CD14-positive monocyte (primary cell): ENCODE data around the gene TEKT1. TPM values are rescaled to one million over a fixed set of nuclear protein-coding genes. Genes with fewer than 3 reads are reported as not detected.

Experiments
- DNase-seq, 3 donors: peaks; one replicate each; pipeline ENCODE4 v3.0.0-alpha.2; 2011 to 2022
- H2AFZ ChIP-seq: 2 replicates; pipeline ENCODE4 v1.6.0; 2012; ENCODE audit warnings: mild to moderate bottlenecking, low read depth, low read length, inconsistent platforms; ENCODE audit not compliant: insufficient read depth, poor library complexity, severe bottlenecking
- H3K27ac ChIP-seq, 2 donors: 1 replicate in 1 of 2; 2 replicates in 1 of 2; pipeline ENCODE4 v1.5.1; 2012 to 2013; ENCODE audit warnings: low read length in 2 of 2, control low read depth in 1 of 2, inconsistent platforms in 1 of 2, low read depth in 1 of 2, mild to moderate bottlenecking in 1 of 2
- H3K27me3 ChIP-seq, 2 donors: one replicate each; pipeline versions ENCODE4 v1.6.0 to v1.6.1; 2011 to 2013; ENCODE audit warnings: low read length in 2 of 2; ENCODE audit not compliant: control insufficient read depth in 2 of 2, insufficient read depth in 2 of 2
- H3K36me3 ChIP-seq, 2 donors: replicated peaks in 1 of 2; 1 replicate in 1 of 2; 2 replicates in 1 of 2; pipeline versions ENCODE4 v1.5.1 to v1.6.1; 2012 to 2013; ENCODE audit warnings: low read length in 2 of 2, control low read depth in 1 of 2, inconsistent platforms in 1 of 2, mild to moderate bottlenecking in 1 of 2; ENCODE audit not compliant: insufficient read depth in 2 of 2, control insufficient read depth in 1 of 2
- H3K4me1 ChIP-seq, 2 donors: 1 replicate in 1 of 2; 2 replicates in 1 of 2; pipeline versions ENCODE4 v1.5.1 to v1.6.1; 2012 to 2013; ENCODE audit warnings: low read length in 2 of 2, control low read depth in 1 of 2, inconsistent platforms in 1 of 2, mild to moderate bottlenecking in 1 of 2, moderate library complexity in 1 of 2; ENCODE audit not compliant: insufficient read depth in 2 of 2, control insufficient read depth in 1 of 2
- H3K4me2 ChIP-seq: replicated peaks from 2 replicates; pipeline ENCODE3; 2012; ENCODE audit warnings: low read length, moderate library complexity, mild to moderate bottlenecking; ENCODE audit not compliant: poor library complexity, severe bottlenecking; ENCODE audit errors: extremely low read depth
- H3K4me3 ChIP-seq, 3 experiments: fragments of 200-600 bp in 1 of 3; sonication (generic) in 1 of 3; replicated peaks in 1 of 3; 1 replicate in 2 of 3; 2 replicates in 1 of 3; pipeline ENCODE4 v1.5.1; 2011 to 2013; ENCODE audit warnings: low read length in 3 of 3, mild to moderate bottlenecking in 3 of 3, control low read depth in 2 of 3, low read depth in 2 of 3, inconsistent platforms in 1 of 3, moderate library complexity in 1 of 3
- H3K79me2 ChIP-seq: 2 replicates; pipeline ENCODE4 v1.6.0; 2012; ENCODE audit warnings: mild to moderate bottlenecking, control low read depth, inconsistent platforms, low read length, moderate library complexity; ENCODE audit not compliant: insufficient read depth
- H3K9ac ChIP-seq: 2 replicates; pipeline ENCODE4 v1.6.0; 2017; ENCODE audit warnings: low read length, mild to moderate bottlenecking; ENCODE audit not compliant: insufficient read depth, poor library complexity, severe bottlenecking
- H3K9me3 ChIP-seq, 2 donors: replicated peaks in 1 of 2; 1 replicate in 1 of 2; 2 replicates in 1 of 2; pipeline versions ENCODE4 v1.5.1 to v1.6.1; 2012 to 2013; ENCODE audit warnings: low read length in 2 of 2, control low read depth in 1 of 2; ENCODE audit not compliant: control insufficient read depth in 1 of 2, insufficient read depth in 1 of 2
- H4K20me1 ChIP-seq: 2 replicates; pipeline ENCODE4 v1.6.0; 2012; ENCODE audit warnings: mild to moderate bottlenecking, low read length, control low read depth, moderate library complexity; ENCODE audit not compliant: insufficient read depth
- H3K27ac Mint-ChIP-seq, 7 donors: one replicate each; pipeline ENCODE4 v1.8.0; 2020; ENCODE audit warnings: mild to moderate bottlenecking in 7 of 7, mixed read lengths in 7 of 7, moderate library complexity in 6 of 7, inconsistent platforms in 2 of 7
- H3K27me3 Mint-ChIP-seq, 3 donors: one replicate each; pipeline ENCODE4 v1.8.0; 2021 to 2022; ENCODE audit warnings: low read depth in 3 of 3, mild to moderate bottlenecking in 3 of 3, mixed read lengths in 3 of 3, moderate library complexity in 3 of 3, inconsistent platforms in 1 of 3
- H3K36me3 Mint-ChIP-seq, 2 donors: one replicate each; pipeline ENCODE4 v1.8.0; 2020; ENCODE audit warnings: mixed read lengths in 2 of 2, inconsistent platforms in 1 of 2, mild to moderate bottlenecking in 1 of 2
- H3K4me1 Mint-ChIP-seq: one replicate; pipeline ENCODE4 v1.8.0; 2020; ENCODE audit warnings: mild to moderate bottlenecking, mixed read lengths
- H3K4me3 Mint-ChIP-seq, 2 donors: one replicate each; pipeline ENCODE4 v1.8.0; 2020; ENCODE audit warnings: mild to moderate bottlenecking in 2 of 2, mixed read lengths in 2 of 2, moderate library complexity in 1 of 2
- H3K9me3 Mint-ChIP-seq, 7 donors: one replicate each; pipeline ENCODE4 v1.8.0; 2020 to 2022; ENCODE audit warnings: mixed read lengths in 7 of 7, mild to moderate bottlenecking in 6 of 7, moderate library complexity in 6 of 7, inconsistent platforms in 2 of 7
- CTCF ChIP-seq: fragments of 200-600 bp; IDR thresholded peaks from one replicate; pipeline ENCODE4 v1.8.0; 2022; ENCODE audit warnings: antibody characterized with exemption, mild to moderate bottlenecking
- WGBS: methylation state at CpG from one replicate; pipeline ENCODE4 v1.1.5; 2013; ENCODE audit warnings: missing lambda C conversion rate; ENCODE audit not compliant: insufficient coverage; 5-methylcytosine and 5-hydroxymethylcytosine counted together
- intact Hi-C, 2 donors: fragments of 100-400 bp; cut with micrococcal nuclease; formaldehyde crosslinking; loops; one replicate each; pipeline versions ENCODE4 v1.15.0 to v1.15.1; 2023
- polyA plus RNA-seq, 3 donors: library from polyadenylated mRNA; depleted of rRNA in 1 of 3; unstranded in 2 of 3; stranded (reverse) in 1 of 3; fragments of 300-500 nt in 2 of 3; fragments of >200 nt in 1 of 3; fragmentation: Illumina TruSeq in 2 of 3; gene quantifications; 1 replicate in 2 of 3; 2 replicates in 1 of 3; pipeline ENCODE4 v1.2.3, GENCODE V29; 2012 to 2021

TEKT1 gene
- polyA plus RNA-seq, 3 donors = not detected

- H3K4me1 ChIP-seq = no peaks in the 10 kb centered on the region
- intact Hi-C loops = no loop called here
- 100% methylated on average over 7 of the region's 8 CpGs for WGBS
- peaks cover 10% of the 10 kb centered on the region for H4K20me1 ChIP-seq
- no peak overlapping the region for H3K4me2 ChIP-seq
- Mint-ChIP-seq H3K4me3 (no peak overlapping the region), H3K36me3 (peaks cover 1 to 3% of the 10 kb centered on the region in 2 donors), H3K9me3 (peaks cover 7 to 28% (median 14%) of the 10 kb centered on the region in 7 donors), H3K27me3 (peaks cover 40 to 69% (median 57%) of the 10 kb centered on the region in 3 donors), H3K4me1 (peaks cover 9% of the 10 kb centered on the region), H3K27ac (no peak overlapping the region)
- H2AFZ ChIP-seq = no peak overlapping the region
- H3K4me3 ChIP-seq = no peak overlapping the region
- no peak for TF ChIP-seq CTCF
- H3K27ac ChIP-seq = no peak overlapping the region
- H3K27me3 ChIP-seq = peaks cover 28 to 35% of the 10 kb centered on the region in 2 donors
- no peaks in the 10 kb centered on the region for H3K79me2 ChIP-seq
- no peak for DNase-seq
- no peak overlapping the region for H3K9ac ChIP-seq
- H3K9me3 ChIP-seq = peaks cover 14 to 17% of the 10 kb centered on the region in 2 donors
- peaks cover 0 to under 1% of the 10 kb centered on the region in 2 donors for H3K36me3 ChIP-seq
Observed at GRCh38 chr17:6780001-6780400, 51.5 kb downstream of the TEKT1 start.

GRCh38 chr17:6779411-6779810 lies 52.1 kb downstream of the TEKT1 start:
- peaks cover 29 to 39% of the 10 kb centered on the region in 2 donors for H3K27me3 ChIP-seq
- Mint-ChIP-seq H3K4me1 (peaks cover 10% of the 10 kb centered on the region), H3K36me3 (peaks cover 7% of the 10 kb centered on the region in 2 donors), H3K9me3 (peaks cover 13 to 33% (median 20%) of the 10 kb centered on the region in 7 donors), H3K27ac (peak overlapping the region in 1 of 7 donors; percentile 4), H3K27me3 (peaks cover 44 to 72% (median 60%) of the 10 kb centered on the region in 3 donors), H3K4me3 (no peak overlapping the region)
- no peak for DNase-seq
- no peaks in the 10 kb centered on the region for H3K4me1 ChIP-seq
- H3K9ac ChIP-seq = no peak overlapping the region
- WGBS = 81% methylated on average over 2 of the region's 2 CpGs
- H4K20me1 ChIP-seq = peaks cover 10% of the 10 kb centered on the region
- H3K9me3 ChIP-seq = peaks cover 19 to 23% of the 10 kb centered on the region in 2 donors
- no peak overlapping the region for H3K4me3 ChIP-seq
- intact Hi-C loops = no loop called here
- H2AFZ ChIP-seq = no peak overlapping the region
- no peaks in the 10 kb centered on the region for H3K79me2 ChIP-seq
- TF ChIP-seq CTCF = no peak
- peaks cover 0 to 7% of the 10 kb centered on the region in 2 donors for H3K36me3 ChIP-seq
- H3K4me2 ChIP-seq = no peak overlapping the region
- no peak overlapping the region for H3K27ac ChIP-seq
